ENCODE results near the gene PMM2. TPM values are rescaled to one million over a fixed set of nuclear protein-coding genes. Genes with fewer than 3 reads are reported as not detected.

Gene PMM2
- total and polyA plus RNA-seq, 9 of the 15 experiments (the other 6 are each of a cell fraction or from before 2014, with no cell fraction given) = 5.6 to 42.7 (median 25.9) TPM

- TF ChIP-seq ZBTB11 (CRISPR knock-in tag; IDR thresholded peaks at IDR 0.05) (peak in 1 of 3 experiments; percentile 76; a peak in 2 of 6 replicates), FIP1L1 (IDR thresholded peaks at IDR 0.05; ENCODE audit: low read depth, low read length, poor library complexity, severe bottlenecking) (no peak), DACH1 (IDR thresholded peaks at IDR 0.05; ENCODE audit: partially characterized antibody) (peak; percentile 49), PHF20 (IDR thresholded peaks at IDR 0.05; ENCODE audit: partially characterized antibody) (no peak), ZKSCAN3 (CRISPR knock-in tag; IDR thresholded peaks at IDR 0.05) (no peak), MAZ (CRISPR knock-in tag; conservative IDR thresholded peaks at IDR 0.05 in 1 of 2, IDR thresholded peaks at IDR 0.05 in 1 of 2) (peak in 1 of 2 experiments; percentile 85; a peak in 2 of 4 replicates), ARNT (IDR thresholded peaks at IDR 0.05) (no peak), DEAF1 (CRISPR knock-in tag; IDR thresholded peaks at IDR 0.05) (no peak), E2F5 (CRISPR knock-in tag; IDR thresholded peaks at IDR 0.05) (no peak), ARID3A (IDR thresholded peaks at IDR 0.05; ENCODE audit: borderline replicate concordance, low read depth, low read length) (no peak), ZBTB2 (IDR thresholded peaks at IDR 0.05) (no peak), THRA (IDR thresholded peaks at IDR 0.05) (no peak), NCOA2 (IDR thresholded peaks at IDR 0.05; ENCODE audit: partially characterized antibody in 2 of 2) (no peak), GABPB2 (CRISPR knock-in tag; conservative IDR thresholded peaks at IDR 0.05) (no peak), FOXA3 (CRISPR knock-in tag; conservative IDR thresholded peaks at IDR 0.05 in 1 of 2, IDR thresholded peaks at IDR 0.05 in 1 of 2) (no peak)
Measured at GRCh38 chr16:8868416-8869211, 71.0 kb downstream of the PMM2 start, which contains the start of gene CARHSP1 (continued).

All from K562 (cell line).